ENCODE measurements around the gene CDH3.

Gene CDH3

GRCh38 chr16:68737046-68737729 lies 92.1 kb downstream of the CDH3 start, which contains the start of gene CDH1:
TSS of gene CDH1 (plus strand) at chr16:68737292. CDS start at chr16:68737416, 124 bp downstream.
- DNase-seq (ENCODE audit: low read depth in 2 of 2) = no peak

DNA sequence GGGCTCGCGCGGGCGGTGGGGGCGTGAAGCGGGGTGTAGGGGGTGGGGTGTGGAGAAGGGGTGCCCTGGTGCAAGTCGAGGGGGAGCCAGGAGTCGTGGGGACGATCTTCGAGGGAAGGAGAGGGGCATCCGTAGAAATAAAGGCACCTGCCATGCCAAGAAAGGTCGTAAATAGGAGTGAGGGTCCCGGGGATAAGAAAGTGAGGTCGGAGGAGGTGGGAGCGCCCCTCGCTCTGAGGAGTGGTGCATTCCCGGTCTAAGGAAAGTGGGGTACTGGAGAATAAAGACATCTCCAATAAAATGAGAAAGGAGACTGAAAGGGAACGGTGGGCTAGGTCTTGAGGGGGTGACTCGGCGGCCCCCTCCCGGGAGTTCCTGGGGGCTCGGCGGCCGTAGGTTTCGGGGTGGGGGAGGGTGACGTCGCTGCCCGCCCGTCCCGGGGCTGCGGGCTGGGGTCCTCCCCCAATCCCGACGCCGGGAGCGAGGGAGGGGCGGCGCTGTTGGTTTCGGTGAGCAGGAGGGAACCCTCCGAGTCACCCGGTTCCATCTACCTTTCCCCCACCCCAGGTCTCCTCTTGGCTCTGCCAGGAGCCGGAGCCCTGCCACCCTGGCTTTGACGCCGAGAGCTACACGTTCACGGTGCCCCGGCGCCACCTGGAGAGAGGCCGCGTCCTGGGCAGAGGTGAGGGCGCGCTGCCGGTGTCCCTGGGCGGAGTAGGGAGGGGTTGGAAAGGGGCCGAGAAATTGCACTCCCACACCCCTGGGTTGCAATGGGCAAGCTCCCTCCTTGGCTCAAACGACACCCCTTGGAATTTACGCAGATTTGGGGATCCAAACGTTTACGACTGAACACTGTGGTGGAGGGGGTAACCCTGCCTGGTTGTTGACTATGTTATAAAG lies 92.9 kb downstream of the CDH3 start:
- DNase-seq (ENCODE audit: low read depth in 2 of 2) = no peak

DNA sequence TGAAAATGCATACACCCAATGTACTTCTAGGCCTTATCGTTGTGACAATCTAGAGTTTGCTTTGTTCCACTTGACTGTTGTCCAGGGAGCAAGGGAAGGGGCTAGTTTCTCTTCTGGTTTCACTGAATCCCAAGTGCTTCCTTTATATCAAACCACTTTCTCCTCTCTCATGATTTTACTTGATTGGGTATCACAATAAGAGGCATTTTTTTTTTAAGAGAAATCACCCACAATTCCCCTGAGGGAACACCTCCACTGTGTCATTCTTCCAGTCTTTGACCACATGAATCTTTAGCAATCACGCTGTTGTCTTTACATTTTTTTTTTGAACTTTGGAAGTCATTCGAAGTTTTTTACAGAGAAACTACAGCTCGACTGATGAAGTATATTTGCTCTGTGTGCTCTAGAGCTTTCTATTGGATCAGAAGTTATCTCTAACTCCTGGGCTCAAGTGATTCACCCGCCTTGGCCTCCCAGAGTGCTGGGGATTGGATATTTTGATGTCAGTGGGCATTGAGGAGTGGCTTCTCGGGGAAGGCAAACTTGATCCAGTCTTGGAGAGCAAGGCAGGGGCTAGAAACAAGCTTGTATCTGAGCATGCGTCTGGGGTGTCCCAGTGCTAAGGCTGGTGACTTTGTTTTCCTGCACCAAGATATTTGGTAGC lies 95.0 kb downstream of the CDH3 start:
- DNase-seq (ENCODE audit: low read depth in 2 of 2) = no peak

GRCh38 chr16:68740628-68741346 lies 95.7 kb downstream of the CDH3 start:
- no peak for DNase-seq (ENCODE audit: low read depth in 2 of 2)

- DNase-seq (ENCODE audit: low read depth in 2 of 2) = no peak
Observed at GRCh38 chr16:68743664-68744063, 98.6 kb downstream of the CDH3 start.

- no peak for DNase-seq (ENCODE audit: low read depth in 2 of 2)
Observed at GRCh38 chr16:68744744-68745280, 99.7 kb downstream of the CDH3 start.

GRCh38 chr16:68746951-68747350 lies 101.8 kb downstream of the CDH3 start:
- no peak for DNase-seq (ENCODE audit: low read depth in 2 of 2)

DNA sequence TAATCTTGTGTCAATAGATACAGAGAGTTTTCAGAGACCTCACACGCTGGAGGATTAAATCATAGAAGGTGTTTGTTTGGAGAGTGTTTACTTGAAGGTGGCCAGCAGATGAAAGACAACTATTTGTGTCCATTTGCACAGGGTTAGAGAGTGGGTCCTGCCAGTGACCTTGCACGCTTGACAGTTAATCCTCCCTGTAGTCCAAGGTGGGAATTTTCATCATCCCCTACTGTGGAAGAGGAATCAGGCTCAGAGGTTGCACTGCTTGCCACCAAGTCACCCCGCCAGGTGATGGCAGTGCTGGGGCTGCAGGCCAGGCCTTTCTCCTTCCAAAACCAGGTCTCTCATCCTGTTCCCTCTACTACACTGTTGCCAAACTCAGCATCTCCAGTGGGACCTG lies 104.3 kb downstream of the CDH3 start:
- no peak for DNase-seq (ENCODE audit: low read depth in 2 of 2)

Data from fibroblast of skin of left quadriceps (primary cell).